HL-60 (cell line): ENCODE results near the gene TRIM54.
"Not testable (repeated sequence)": the region's sequence is repeated elsewhere in the genome, so short reads cannot be mapped to it uniquely, and the experiment has no call there.

ENCODE experiments used
- CTCF ChIP-seq: IDR thresholded peaks from one replicate; pipeline ENCODE4 v1.5.1; 2011; ENCODE audit warnings: low read length, control low read depth, inconsistent platforms; ENCODE audit not compliant: insufficient read depth
- POLR2AphosphoS5 ChIP-seq: IDR thresholded peaks from 2 replicates; pipeline ENCODE4 v1.6.1; 2012; ENCODE audit warnings: low read depth
- REST ChIP-seq: IDR thresholded peaks from 2 replicates; pipeline ENCODE4 v1.6.1; 2012; ENCODE audit warnings: low read depth; ENCODE audit not compliant: insufficient replicate concordance

GRCh38 chr2:27300606-27301005 is 18.4 kb downstream of the TRIM54 start:
- TF ChIP-seq CTCF, REST, POLR2AphosphoS5: not testable (repeated sequence)
